ENCODE data around the gene BRD1. TPM values are rescaled to one million over a fixed set of nuclear protein-coding genes. Genes with fewer than 3 reads are reported as not detected.
"Not testable (repeated sequence)": the region's sequence is repeated elsewhere in the genome, so short reads cannot be mapped to it uniquely, and the experiment has no call there.

Gene BRD1
- total RNA-seq, 1 donor from 2014 or later = 44.0 TPM

GRCh38 chr22:49783036-49783746, 44.5 kb downstream of the BRD1 start:
- DNase-seq = no peak

GRCh38 chr22:49781886-49782285, 45.8 kb downstream of the BRD1 start:
- not testable (repeated sequence) for DNase-seq

- no peak for DNase-seq
Measured at GRCh38 chr22:49781289-49781782, 46.3 kb downstream of the BRD1 start.

GRCh38 chr22:49780698-49781288, 46.9 kb downstream of the BRD1 start:
- DNase-seq = no peak

- DNase-seq = no peak
Measured at GRCh38 chr22:49779853-49780697, 47.6 kb downstream of the BRD1 start.

GRCh38 chr22:49779211-49779610, 48.5 kb downstream of the BRD1 start:
- no peak for DNase-seq

GRCh38 chr22:49777569-49778249, 50.0 kb downstream of the BRD1 start:
- DNase-seq = no peak

GRCh38 chr22:49776891-49777290, 50.8 kb downstream of the BRD1 start:
- no peak for DNase-seq

GRCh38 chr22:49775867-49776511, 51.7 kb downstream of the BRD1 start:
- no peak for DNase-seq

- no peak for DNase-seq
Measured at GRCh38 chr22:49775191-49775866, 52.3 kb downstream of the BRD1 start.

- DNase-seq = no peak
Measured at GRCh38 chr22:49774499-49775151, 53.0 kb downstream of the BRD1 start.

- DNase-seq = no peak
Measured at GRCh38 chr22:49774046-49774445, 53.6 kb downstream of the BRD1 start.

GRCh38 chr22:49773531-49773930, 54.1 kb downstream of the BRD1 start:
- no peak for DNase-seq

GRCh38 chr22:49772692-49773091, 55.0 kb downstream of the BRD1 start:
- no peak for DNase-seq

GRCh38 chr22:49771266-49772065, 56.2 kb downstream of the BRD1 start:
- no peak for DNase-seq

GRCh38 chr22:49770547-49771265, 57.0 kb downstream of the BRD1 start:
- DNase-seq = no peak

GRCh38 chr22:49769691-49770546, 57.8 kb downstream of the BRD1 start:
- no peak for DNase-seq
